ENCODE data around the gene ZC3H10. TPM values are rescaled to one million over a fixed set of nuclear protein-coding genes. Genes with fewer than 3 reads are reported as not detected.
A peak's percentile ranks its signal among the peaks of the same experiment; 100 is the strongest.

Gene ZC3H10
- total and polyA plus RNA-seq, 2 of the 8 experiments (the other 6 are each of a cell fraction or from before 2014, with no cell fraction given), result 4.0 to 11.2 TPM

- TF ChIP-seq TAF7 (optimal IDR thresholded peaks at IDR 0.05; ENCODE audit: borderline replicate concordance, low read depth, low read length) (peak; percentile 14), KDM4A (IDR thresholded peaks at IDR 0.05; ENCODE audit: low read depth, low read length, severe bottlenecking) (peak; percentile 21), HDAC2 (IDR thresholded peaks at IDR 0.05; ENCODE audit: borderline replicate concordance in 1 of 2, low read depth in 2 of 2, low read length in 2 of 2) (0 out of 4 replicates have a peak, but pooled peaks of 1 of the 2 experiments have one; percentile 36)
Measured at GRCh38 chr12:56104815-56105608, 13.1 kb upstream of the ZC3H10 start (continued).

All from H1 (cell line).